Gastroesophageal sphincter (tissue), 3 donors: ENCODE measurements around the gene JDP2.

Experiments used
- POLR2A ChIP-seq, 2 donors: fragments of 450-650 bp; IDR thresholded peaks; one replicate each; pipeline ENCODE4 v1.6.1; 2017; ENCODE audit warnings: antibody characterized with exemption in 2 of 2, mild to moderate bottlenecking in 2 of 2, moderate library complexity in 1 of 2
- TF ChIP-seq, protein P1 (sequence below), 4 experiments: fragments of 200-600 bp in 2 of 4; fragments of 450-650 bp in 2 of 4; sonication (generic) in 1 of 4; IDR thresholded peaks; one replicate each; pipeline ENCODE4 v1.5.1; 2017 to 2019; ENCODE audit warnings: antibody characterized with exemption in 4 of 4, mild to moderate bottlenecking in 2 of 4, moderate library complexity in 2 of 4

DNA sequence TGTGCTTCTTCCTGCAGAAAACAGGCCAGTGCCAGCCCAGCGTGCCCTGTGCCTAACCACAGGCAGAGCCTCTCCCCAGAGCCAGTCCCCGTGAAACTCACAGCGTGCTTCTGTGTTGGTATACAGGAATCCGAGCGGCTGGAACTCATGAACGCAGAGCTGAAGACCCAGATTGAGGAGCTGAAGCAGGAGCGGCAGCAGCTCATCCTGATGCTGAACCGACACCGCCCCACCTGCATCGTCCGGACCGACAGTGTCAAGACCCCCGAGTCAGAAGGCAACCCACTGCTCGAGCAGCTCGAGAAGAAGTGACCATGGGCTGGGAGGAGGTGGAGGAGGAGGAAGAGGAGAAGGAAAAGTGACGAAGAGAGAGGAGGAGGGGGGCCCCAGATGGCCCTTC, 41.3 kb downstream of the JDP2 start:
- TF ChIP-seq, protein P1, sequence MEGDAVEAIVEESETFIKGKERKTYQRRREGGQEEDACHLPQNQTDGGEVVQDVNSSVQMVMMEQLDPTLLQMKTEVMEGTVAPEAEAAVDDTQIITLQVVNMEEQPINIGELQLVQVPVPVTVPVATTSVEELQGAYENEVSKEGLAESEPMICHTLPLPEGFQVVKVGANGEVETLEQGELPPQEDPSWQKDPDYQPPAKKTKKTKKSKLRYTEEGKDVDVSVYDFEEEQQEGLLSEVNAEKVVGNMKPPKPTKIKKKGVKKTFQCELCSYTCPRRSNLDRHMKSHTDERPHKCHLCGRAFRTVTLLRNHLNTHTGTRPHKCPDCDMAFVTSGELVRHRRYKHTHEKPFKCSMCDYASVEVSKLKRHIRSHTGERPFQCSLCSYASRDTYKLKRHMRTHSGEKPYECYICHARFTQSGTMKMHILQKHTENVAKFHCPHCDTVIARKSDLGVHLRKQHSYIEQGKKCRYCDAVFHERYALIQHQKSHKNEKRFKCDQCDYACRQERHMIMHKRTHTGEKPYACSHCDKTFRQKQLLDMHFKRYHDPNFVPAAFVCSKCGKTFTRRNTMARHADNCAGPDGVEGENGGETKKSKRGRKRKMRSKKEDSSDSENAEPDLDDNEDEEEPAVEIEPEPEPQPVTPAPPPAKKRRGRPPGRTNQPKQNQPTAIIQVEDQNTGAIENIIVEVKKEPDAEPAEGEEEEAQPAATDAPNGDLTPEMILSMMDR (IDR thresholded peaks at IDR 0.05) = no peak
- no peak for TF ChIP-seq POLR2A (IDR thresholded peaks at IDR 0.05)
